PC-9 (cell line): ENCODE data around the gene MAPKAPK5.
"Not testable (repeated sequence)": the region's sequence is repeated elsewhere in the genome, so short reads cannot be mapped to it uniquely, and the experiment has no call there.

Experiments used
- EZH2 ChIP-seq: fragments of 200-600 bp; sonication (generic); IDR thresholded peaks from 2 replicates; pipeline ENCODE4 v1.8.0; 2017; ENCODE audit warnings: antibody characterized with exemption, low read depth
- TF ChIP-seq, protein P1 (sequence below): fragments of 200-600 bp; sonication (generic); conservative IDR thresholded peaks from 2 replicates; pipeline ENCODE4 v1.6.1; 2017; ENCODE audit warnings: mixed run types, antibody characterized with exemption, mild to moderate bottlenecking, moderate library complexity

DNA sequence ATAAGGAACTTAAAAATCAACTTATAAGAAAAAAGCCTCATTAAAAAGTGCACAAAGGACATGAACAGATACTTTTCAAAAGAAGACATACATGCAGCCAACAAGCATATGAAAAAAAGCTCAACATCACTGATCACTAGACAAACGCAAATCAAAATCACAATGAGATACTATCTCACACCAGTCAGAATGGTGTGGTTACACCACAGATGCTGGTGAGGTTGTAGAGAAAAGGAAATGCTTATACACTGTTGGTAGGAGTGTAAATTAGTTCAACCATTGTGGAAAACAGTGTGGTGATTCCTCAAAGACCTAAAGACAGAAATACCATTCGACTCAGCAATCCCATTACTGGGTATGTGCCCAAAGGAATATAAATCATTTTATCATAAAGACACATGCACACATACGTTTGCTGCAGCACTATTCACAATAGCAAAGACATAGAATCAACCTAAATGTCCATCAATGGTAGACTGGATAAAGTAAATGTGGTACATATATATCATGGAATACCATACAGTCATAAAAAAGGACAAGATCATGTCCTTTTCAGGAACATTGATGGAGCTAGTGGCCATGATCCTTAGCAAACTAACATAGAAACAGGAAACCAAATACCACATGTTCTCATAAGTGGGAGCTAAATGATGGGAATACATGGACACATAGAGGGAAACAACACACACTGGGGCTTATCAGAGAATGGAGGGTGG is 109.1 kb downstream of the MAPKAPK5 start:
- TF ChIP-seq, protein P1, sequence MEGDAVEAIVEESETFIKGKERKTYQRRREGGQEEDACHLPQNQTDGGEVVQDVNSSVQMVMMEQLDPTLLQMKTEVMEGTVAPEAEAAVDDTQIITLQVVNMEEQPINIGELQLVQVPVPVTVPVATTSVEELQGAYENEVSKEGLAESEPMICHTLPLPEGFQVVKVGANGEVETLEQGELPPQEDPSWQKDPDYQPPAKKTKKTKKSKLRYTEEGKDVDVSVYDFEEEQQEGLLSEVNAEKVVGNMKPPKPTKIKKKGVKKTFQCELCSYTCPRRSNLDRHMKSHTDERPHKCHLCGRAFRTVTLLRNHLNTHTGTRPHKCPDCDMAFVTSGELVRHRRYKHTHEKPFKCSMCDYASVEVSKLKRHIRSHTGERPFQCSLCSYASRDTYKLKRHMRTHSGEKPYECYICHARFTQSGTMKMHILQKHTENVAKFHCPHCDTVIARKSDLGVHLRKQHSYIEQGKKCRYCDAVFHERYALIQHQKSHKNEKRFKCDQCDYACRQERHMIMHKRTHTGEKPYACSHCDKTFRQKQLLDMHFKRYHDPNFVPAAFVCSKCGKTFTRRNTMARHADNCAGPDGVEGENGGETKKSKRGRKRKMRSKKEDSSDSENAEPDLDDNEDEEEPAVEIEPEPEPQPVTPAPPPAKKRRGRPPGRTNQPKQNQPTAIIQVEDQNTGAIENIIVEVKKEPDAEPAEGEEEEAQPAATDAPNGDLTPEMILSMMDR: not testable (repeated sequence)
- not testable (repeated sequence) for TF ChIP-seq EZH2
